ENCODE results near the gene PTPRE. TPM values are rescaled to one million over a fixed set of nuclear protein-coding genes. Genes with fewer than 3 reads are reported as not detected.

PTPRE gene
- total and polyA plus RNA-seq, 2 of the 4 experiments (the other 2 are of a cell fraction) = 0.34 to 0.54 TPM

DNA sequence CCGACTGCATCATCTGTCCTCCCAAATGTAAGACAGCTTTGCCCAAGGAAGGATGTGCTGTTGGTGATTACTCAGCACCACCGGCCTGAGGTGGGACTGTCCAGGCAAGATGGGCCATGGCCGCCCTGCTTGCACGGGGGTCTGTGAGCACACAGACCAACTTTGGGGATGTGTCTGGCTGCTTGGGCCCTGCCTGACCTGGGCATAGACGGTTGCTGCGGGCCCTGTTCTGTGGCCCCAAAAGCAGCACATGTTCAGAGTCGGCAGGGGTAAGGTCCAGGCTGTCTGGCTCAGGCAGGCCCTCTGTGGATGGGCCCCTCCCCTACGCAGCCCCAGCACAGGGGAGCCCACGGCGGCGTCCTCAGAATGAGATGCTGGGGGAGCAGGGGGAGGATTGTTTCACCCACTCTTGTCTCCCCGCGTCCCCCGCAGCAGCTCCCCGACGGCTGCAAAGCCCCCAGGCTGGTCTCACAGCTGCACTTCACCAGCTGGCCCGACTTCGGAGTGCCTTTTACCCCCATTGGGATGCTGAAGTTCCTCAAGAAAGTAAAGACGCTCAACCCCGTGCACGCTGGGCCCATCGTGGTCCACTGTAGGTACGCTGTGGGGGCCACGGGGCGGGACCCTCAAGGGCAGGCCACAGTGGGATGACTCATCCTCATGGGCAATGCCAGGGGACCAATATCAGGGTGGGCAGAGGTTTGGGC is 160.9 kb downstream of the PTPRE start:
- no peak overlapping the region for H3K56ac ChIP-seq (ENCODE audit: extremely low read depth, insufficient read depth, low read length)
- 89% methylated on average over 11 of the region's 25 CpGs; no CpG with 5 or more reads in 1 of the 2 experiments for WGBS, 2 experiments (ENCODE audit: extremely low coverage in 2 of 2, insufficient read length in 1 of 2)
- H3K18ac ChIP-seq (ENCODE audit: low read depth, low read length) = no peak overlapping the region
- H2BK120ac ChIP-seq (ENCODE audit: low read depth, low read length) = no peak overlapping the region
- H2BK15ac ChIP-seq (ENCODE audit: low read depth, low read length) = no peak overlapping the region
- dilution Hi-C loops (cut with HindIII; ENCODE audit: low sequenced_read_pairs, unreplicated experiment) (no loop called here), intact Hi-C loops (cut with micrococcal nuclease) (loop anchor here (2.0 kb wide), 1 partner anchor 57 kb away; no protein-coding TSS in a partner anchor), in situ Hi-C loops (cut with MboI; ENCODE audit: low sequenced_read_pairs) (no loop called here)
- H4K8ac ChIP-seq (ENCODE audit: low read depth in 2 of 2, low read length in 2 of 2) = no peak overlapping the region
- no peak overlapping the region for H2AFZ ChIP-seq (replicated peaks; ENCODE audit: low read length, poor library complexity)
- no peak for TF ChIP-seq MXI1 (IDR thresholded peaks at IDR 0.05; ENCODE audit: borderline replicate concordance, low read depth, low read length)
- TF ChIP-seq NFE2L2 (IDR thresholded peaks at IDR 0.05; ENCODE audit: low read depth, low read length) = no peak
- no peak for TF ChIP-seq MAFK (IDR thresholded peaks at IDR 0.05; ENCODE audit: low read depth, low read length)
- TF ChIP-seq CHD1 (IDR thresholded peaks at IDR 0.05; ENCODE audit: low read depth, low read length) = no peak
- TF ChIP-seq SMC3 (IDR thresholded peaks at IDR 0.05; ENCODE audit: low read depth, low read length) = no peak
- no peak for TF ChIP-seq RAD21 (IDR thresholded peaks at IDR 0.05; ENCODE audit: low read length)
- TF ChIP-seq, protein P1, sequence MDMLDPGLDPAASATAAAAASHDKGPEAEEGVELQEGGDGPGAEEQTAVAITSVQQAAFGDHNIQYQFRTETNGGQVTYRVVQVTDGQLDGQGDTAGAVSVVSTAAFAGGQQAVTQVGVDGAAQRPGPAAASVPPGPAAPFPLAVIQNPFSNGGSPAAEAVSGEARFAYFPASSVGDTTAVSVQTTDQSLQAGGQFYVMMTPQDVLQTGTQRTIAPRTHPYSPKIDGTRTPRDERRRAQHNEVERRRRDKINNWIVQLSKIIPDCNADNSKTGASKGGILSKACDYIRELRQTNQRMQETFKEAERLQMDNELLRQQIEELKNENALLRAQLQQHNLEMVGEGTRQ (IDR thresholded peaks at IDR 0.05; ENCODE audit: low read depth, low read length) = no peak
- TF ChIP-seq, protein P2, sequence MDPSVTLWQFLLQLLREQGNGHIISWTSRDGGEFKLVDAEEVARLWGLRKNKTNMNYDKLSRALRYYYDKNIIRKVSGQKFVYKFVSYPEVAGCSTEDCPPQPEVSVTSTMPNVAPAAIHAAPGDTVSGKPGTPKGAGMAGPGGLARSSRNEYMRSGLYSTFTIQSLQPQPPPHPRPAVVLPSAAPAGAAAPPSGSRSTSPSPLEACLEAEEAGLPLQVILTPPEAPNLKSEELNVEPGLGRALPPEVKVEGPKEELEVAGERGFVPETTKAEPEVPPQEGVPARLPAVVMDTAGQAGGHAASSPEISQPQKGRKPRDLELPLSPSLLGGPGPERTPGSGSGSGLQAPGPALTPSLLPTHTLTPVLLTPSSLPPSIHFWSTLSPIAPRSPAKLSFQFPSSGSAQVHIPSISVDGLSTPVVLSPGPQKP (IDR thresholded peaks at IDR 0.05; ENCODE audit: borderline replicate concordance, low read depth, low read length) = no peak
- TF ChIP-seq RCOR1 (IDR thresholded peaks at IDR 0.05; ENCODE audit: insufficient replicate concordance, low read length) = no peak
- TF ChIP-seq MAZ (IDR thresholded peaks at IDR 0.05; ENCODE audit: borderline replicate concordance, low read depth, low read length) = no peak
- H3K36me3 ChIP-seq (ENCODE audit: control insufficient read depth, insufficient read depth, low read length) = no peaks in the 10 kb centered on the region
- H3K9ac ChIP-seq (ENCODE audit: low read depth, low read length) = no peak overlapping the region
- ATAC-seq (ENCODE audit: low read depth) (no peak), DNase-seq (no peak)
- no peak overlapping the region for H2BK5ac ChIP-seq (ENCODE audit: low read depth, low read length, poor library complexity, severe bottlenecking)
- no peak overlapping the region for H3K27ac ChIP-seq (ENCODE audit: insufficient read depth, low read length)
- no peak overlapping the region for H2AK5ac ChIP-seq (ENCODE audit: low read depth, low read length)
- H3K4me1 ChIP-seq (ENCODE audit: control insufficient read depth, insufficient read depth, low read length) = peaks cover 6% of the 10 kb centered on the region
- H3K14ac ChIP-seq (replicated peaks; ENCODE audit: low read depth, low read length) = no peak overlapping the region
- no peak overlapping the region for H3K4me3 ChIP-seq (ENCODE audit: insufficient read depth, low read depth, low read length)
- H2AK9ac ChIP-seq (replicated peaks; ENCODE audit: low read depth, low read length, poor library complexity) = no peak overlapping the region
- H2BK20ac ChIP-seq (ENCODE audit: low read depth, low read length) = no peak overlapping the region
- CTCF ChIA-PET = no interaction called here
- H3K27me3 ChIP-seq (ENCODE audit: control insufficient read depth, insufficient read depth, low read length) = no peaks in the 10 kb centered on the region; the same call in 1 of the 2 replicates
- no peaks in the 10 kb centered on the region for H3K9me3 ChIP-seq (ENCODE audit: control insufficient read depth, insufficient read depth, low read length)
- no peak overlapping the region for H3K4me2 ChIP-seq (ENCODE audit: low read depth, low read length)
- no peak overlapping the region for H4K91ac ChIP-seq (ENCODE audit: insufficient read depth, low read depth, low read length)
- POLR2A ChIA-PET (ENCODE audit: unreplicated experiment) = no interaction called here
- no peak overlapping the region for H3K4ac ChIP-seq (ENCODE audit: low read depth, low read length)
- no peak overlapping the region for H4K5ac ChIP-seq (ENCODE audit: low read depth, low read length)
- H4K20me1 ChIP-seq (ENCODE audit: insufficient read depth, low read length) = no peaks in the 10 kb centered on the region
- no TSS peak for BruUV-seq (replicated peaks)
- H3K23ac ChIP-seq (ENCODE audit: low read depth, low read length) = no peak overlapping the region
- H3K9me1 ChIP-seq (ENCODE audit: insufficient read depth, low read length) = no peaks in the 10 kb centered on the region
- H3K79me1 ChIP-seq (ENCODE audit: low read depth in 1 of 2, low read length in 2 of 2) = no peaks in the 10 kb centered on the region
